HCEC 1CT (cell line): ENCODE measurements around the gene SPRED2.

ENCODE experiments used
- DNase-seq: peaks from one replicate; pipeline ENCODE4 v3.0.0-alpha.2; 2017

Gene SPRED2

GRCh38 chr2:65267008-65267407 is 165.4 kb downstream of the SPRED2 start:
- no peak for DNase-seq

- no peak for DNase-seq
These were observed 166.7 kb downstream of the SPRED2 start for GRCh38 chr2:65265671-65266045.

GRCh38 chr2:65264821-65265670 is 167.4 kb downstream of the SPRED2 start:
- peak; percentile 76 for DNase-seq

- DNase-seq = no peak
These were observed 168.4 kb downstream of the SPRED2 start for GRCh38 chr2:65263986-65264385.

- peak; percentile 48 for DNase-seq
These were observed 169.1 kb downstream of the SPRED2 start for GRCh38 chr2:65263262-65263661.

- DNase-seq = no peak
These were observed 170.7 kb downstream of the SPRED2 start for GRCh38 chr2:65261676-65262075.
